HepG2 (cell line): ENCODE data around the gene SLC48A1. TPM values are rescaled to one million over a fixed set of nuclear protein-coding genes. Genes with fewer than 3 reads are reported as not detected.

ENCODE experiments used
- CCDC6 ChIP-seq: sonication (generic); formaldehyde crosslinking; IDR thresholded peaks from 2 replicates; pipeline ENCODE4 v1.8.1; 2022; ENCODE audit warnings: mild to moderate bottlenecking, missing genetic modification reagents, moderate library complexity
- E2F2 ChIP-seq: sonication (generic); formaldehyde crosslinking; IDR thresholded peaks from 2 replicates; pipeline ENCODE4 v1.4.0; 2020; ENCODE audit warnings: missing genetic modification reagents, borderline replicate concordance
- GFI1 ChIP-seq: sonication (generic); formaldehyde crosslinking; IDR thresholded peaks from 2 replicates; pipeline ENCODE4 v1.5.0; 2020; ENCODE audit warnings: missing genetic modification reagents, mild to moderate bottlenecking, borderline replicate concordance
- IRF9 ChIP-seq: sonication (generic); formaldehyde crosslinking; IDR thresholded peaks from 2 replicates; pipeline ENCODE4 v1.8.0; 2022; ENCODE audit warnings: missing genetic modification reagents, mild to moderate bottlenecking, borderline replicate concordance
- JUN ChIP-seq: sonication (generic); formaldehyde crosslinking; IDR thresholded peaks from 2 replicates; pipeline ENCODE4 v1.4.0; 2020; ENCODE audit warnings: mild to moderate bottlenecking, missing genetic modification reagents
- KDM2A ChIP-seq: sonication (generic); formaldehyde crosslinking; IDR thresholded peaks from 2 replicates; pipeline ENCODE4 v1.4.0; 2020; ENCODE audit warnings: low read depth, missing genetic modification reagents, borderline replicate concordance
- KLF15 ChIP-seq: sonication (generic); formaldehyde crosslinking; IDR thresholded peaks from 2 replicates; pipeline ENCODE4 v1.8.1; 2023; ENCODE audit warnings: borderline replicate concordance, mild to moderate bottlenecking, inconsistent platforms, missing genetic modification reagents, mixed read lengths
- MNT ChIP-seq: fragments of 450-650 bp; IDR thresholded peaks from 2 replicates; pipeline ENCODE4 v1.6.1; 2016
- MXD1 ChIP-seq: sonication (generic); formaldehyde crosslinking; IDR thresholded peaks from 2 replicates; pipeline ENCODE4 v1.4.0; 2020; ENCODE audit warnings: mild to moderate bottlenecking, missing genetic modification reagents
- SMYD3 ChIP-seq: sonication (generic); formaldehyde crosslinking; IDR thresholded peaks from 2 replicates; pipeline ENCODE4 v1.8.1; 2023; ENCODE audit warnings: mild to moderate bottlenecking, missing genetic modification reagents
- ZNF160 ChIP-seq: sonication (generic); formaldehyde crosslinking; IDR thresholded peaks from 2 replicates; pipeline ENCODE4 v1.8.0; 2022; ENCODE audit warnings: mild to moderate bottlenecking, inconsistent platforms, missing genetic modification reagents
- ZNF512 ChIP-seq: sonication (generic); formaldehyde crosslinking; IDR thresholded peaks from 2 replicates; pipeline ENCODE4 v1.4.0; 2020; ENCODE audit warnings: mild to moderate bottlenecking, missing genetic modification reagents
- ZNF512B ChIP-seq: sonication (generic); formaldehyde crosslinking; IDR thresholded peaks from 2 replicates; pipeline ENCODE4 v1.5.1; 2020; ENCODE audit warnings: missing genetic modification reagents, mild to moderate bottlenecking, borderline replicate concordance
- ZNF746 ChIP-seq: sonication (generic); formaldehyde crosslinking; IDR thresholded peaks from 2 replicates; pipeline ENCODE4 v1.8.0; 2022; ENCODE audit warnings: mild to moderate bottlenecking, missing genetic modification reagents
- ZNF782 ChIP-seq: sonication (generic); formaldehyde crosslinking; IDR thresholded peaks from 2 replicates; pipeline ENCODE4 v1.4.0; 2020; ENCODE audit warnings: missing genetic modification reagents, mild to moderate bottlenecking, borderline replicate concordance
- ZNF883 ChIP-seq: sonication (generic); formaldehyde crosslinking; IDR thresholded peaks from 2 replicates; pipeline ENCODE4 v1.5.1; 2020; ENCODE audit warnings: mild to moderate bottlenecking, missing genetic modification reagents; ENCODE audit errors: not compliant biosample characterization
- polyA plus RNA-seq, 8 experiments: library from polyadenylated mRNA; depleted of rRNA in 3 of 8; stranded (reverse) in 7 of 8; unstranded in 1 of 8; fragments of >200 nt; fragmentation: Illumina TruSeq in 4 of 8; extraction: Trizol in 4 of 8; gene quantifications; 2 replicates each; pipeline versions ENCODE4 v1.2.1 to v1.2.3, GENCODE V29; 2011 to 2016; ENCODE audit warnings: low read depth in 4 of 8, missing spikeins in 1 of 8, mixed read lengths in 1 of 8; ENCODE audit not compliant: insufficient read depth in 1 of 8
- total RNA-seq, 5 experiments: library from RNA; depleted of rRNA; stranded (reverse); fragments of >200 nt; fragmentation: Illumina TruSeq; extraction: Trizol; gene quantifications; 2 replicates each; pipeline ENCODE4 v1.2.3, GENCODE V29; 2016; ENCODE audit warnings: low read depth in 1 of 5

SLC48A1 gene
- total and polyA plus RNA-seq, 2 of the 13 experiments (the other 11 are each of a cell fraction or from before 2014, with no cell fraction given), result 2.2 to 3.7 TPM

- TF ChIP-seq SMYD3 (no peak), CCDC6 (no peak), KDM2A (CRISPR knock-in tag) (peak; percentile 70), MXD1 (peak; percentile 69; the same call in 1 of the 2 replicates), ZNF883 (CRISPR knock-in tag) (peak; percentile 35), GFI1 (0 out of 2 replicates have a peak, but pooled peaks have one; percentile 43), JUN (CRISPR knock-in tag) (0 out of 2 replicates have a peak, but pooled peaks have one; percentile 14), ZNF782 (CRISPR knock-in tag) (no peak), E2F2 (CRISPR knock-in tag) (no peak), ZNF512 (CRISPR knock-in tag) (no peak), ZNF160 (CRISPR knock-in tag) (no peak), IRF9 (CRISPR knock-in tag) (no peak; the same call in 1 of the 2 replicates), ZNF746 (no peak; the same call in 1 of the 2 replicates), MNT (peak; percentile 63), ZNF512B (CRISPR knock-in tag) (no peak), KLF15 (CRISPR knock-in tag) (no peak)
These were observed 14.0 kb upstream of the SLC48A1 start, which contains the start of gene RAPGEF3 (continued) for GRCh38 chr12:47758834-47759690.
